Adrenal gland (tissue), 12 donors: ENCODE results near the gene RNF6. TPM values are rescaled to one million over a fixed set of nuclear protein-coding genes. Genes with fewer than 3 reads are reported as not detected.

Experiments used
- DNase-seq, 7 donors: peaks; one replicate each; pipeline ENCODE4 v3.0.0-alpha.2; 2019 to 2020
- H3K27ac ChIP-seq, 5 donors: fragments of 200-600 bp; sonication (generic) in 4 of 5; 1 replicate in 3 of 5; 2 replicates in 2 of 5; pipeline versions ENCODE4 v1.5.1 to v1.8.0; 2016 to 2020; ENCODE audit warnings: mild to moderate bottlenecking in 1 of 5
- H3K27me3 ChIP-seq: fragments of 200-600 bp; 2 replicates; pipeline ENCODE4 v1.8.0; 2021
- H3K36me3 ChIP-seq, 2 donors: fragments of 200-600 bp; replicated peaks in 1 of 2; 1 replicate in 1 of 2; 2 replicates in 1 of 2; pipeline versions ENCODE4 v1.5.1 to v1.8.0; 2018 to 2022
- H3K4me1 ChIP-seq, 2 donors: fragments of 200-600 bp; replicated peaks in 1 of 2; 1 replicate in 1 of 2; 2 replicates in 1 of 2; pipeline versions ENCODE4 v1.5.1 to v1.8.0; 2018 to 2021
- H3K4me3 ChIP-seq, 4 donors: fragments of 200-600 bp; sonication (generic) in 3 of 4; one replicate each; pipeline ENCODE4 v1.5.1; 2016 to 2018
- H3K9me3 ChIP-seq, 3 donors: fragments of 200-600 bp; sonication (generic) in 1 of 3; replicated peaks in 1 of 3; 1 replicate in 2 of 3; 2 replicates in 1 of 3; pipeline versions ENCODE4 v1.5.1 to v1.8.0; 2016 to 2021
- CTCF ChIP-seq, 6 experiments: fragments of 450-650 bp in 4 of 6; fragments of 200-600 bp in 2 of 6; sonication (generic) in 1 of 6; IDR thresholded peaks; 1 replicate in 5 of 6; 2 replicates in 1 of 6; pipeline versions ENCODE4 v1.5.1 to v1.8.0; 2016 to 2021; ENCODE audit warnings: antibody characterized with exemption in 6 of 6, mild to moderate bottlenecking in 2 of 6, moderate library complexity in 1 of 6
- POLR2A ChIP-seq, 2 donors: fragments of 450-650 bp; IDR thresholded peaks; one replicate each; pipeline ENCODE4 v1.6.1; 2017; ENCODE audit warnings: antibody characterized with exemption in 2 of 2, mild to moderate bottlenecking in 2 of 2, moderate library complexity in 1 of 2
- WGBS, 4 donors: extraction: QIAGEN DNeasy Blood & Tissue Kit in 2 of 4; methylation state at CpG; one replicate each; pipeline versions ENCODE4 v1.1.5 to v1.1.7; 2013 to 2017; 5-methylcytosine and 5-hydroxymethylcytosine counted together
- intact Hi-C, 2 donors: fragments of 100-400 bp; cut with DNase I; formaldehyde crosslinking; loops; one replicate each; pipeline versions ENCODE4 v1.14.1 to v1.15.0; 2022 to 2023
- polyA plus RNA-seq, 3 donors: library from polyadenylated mRNA; stranded (reverse); fragments of 200-250 nt in 2 of 3; fragments of 350-450 nt in 1 of 3; fragmentation: Illumina TruSeq in 1 of 3; extraction: RNeasy Lipid Tissue Mini Kit (QIAGEN cat#74804) in 1 of 3; gene quantifications; one replicate each; pipeline ENCODE4 v1.2.3, GENCODE V29; 2013 to 2014
- total RNA-seq, 9 donors: library from RNA; depleted of rRNA in 4 of 9; stranded (reverse); fragments of >200 nt in 4 of 9; fragments of 120-200 nt in 1 of 9; fragmentation: NEBNext Ultra II Directional in 1 of 9; extraction: Animal tissue kit (Norgen Biotek cat#: 25700) in 1 of 9; gene quantifications; one replicate each; pipeline versions ENCODE4 v1.1.0 to v1.2.4, GENCODE V29; 2013 to 2023
- donor health status: healthy with polysubstance abuse.
- donor health status: Bipolar disorder and iron deficiency.
- donor health status: DM: yes; HTN: yes; CAD: no.
- donor health status: DM: no; HTN: no; CAD: no.
- donor health status: DM: no; HTN: no; CAD: no.
- donor health status: DM: yes; HTN: yes; CAD: no.

RNF6 gene
- total and polyA plus RNA-seq, 12 donors = 14.4 to 70.5 (median 31.4) TPM

- TF ChIP-seq POLR2A (IDR thresholded peaks at IDR 0.05) (no peak), CTCF (IDR thresholded peaks at IDR 0.05) (no peak)
- no peaks in the 10 kb centered on the region for H3K4me1 ChIP-seq
- no peak overlapping the region for H3K4me3 ChIP-seq
- no peaks in the 10 kb centered on the region for H3K36me3 ChIP-seq
- no peak for DNase-seq
- 69 to 79% (median 77%) methylated on average over 6 of the region's 6 CpGs for WGBS, 4 donors
- intact Hi-C loops = no loop called here
- H3K9me3 ChIP-seq = no peaks in the 10 kb centered on the region
- H3K27me3 ChIP-seq = no peaks in the 10 kb centered on the region
- H3K27ac ChIP-seq = no peak overlapping the region
These were observed 8.6 kb upstream of the RNF6 start for GRCh38 chr13:26230703-26231102.

GRCh38 chr13:26229080-26229615 is 7.0 kb upstream of the RNF6 start:
- TF ChIP-seq POLR2A (IDR thresholded peaks at IDR 0.05) = no peak
- no peak for TF ChIP-seq CTCF (IDR thresholded peaks at IDR 0.05)
- H3K27me3 ChIP-seq = no peaks in the 10 kb centered on the region
- DNase-seq = no peak
- WGBS, 4 donors = 72 to 94% (median 90%) methylated on average over 6 to 13 of the region's 13 CpGs
- intact Hi-C loops = no loop called here
- no peaks in the 10 kb centered on the region for H3K36me3 ChIP-seq
- no peak overlapping the region for H3K27ac ChIP-seq
- no peak overlapping the region for H3K4me3 ChIP-seq
- H3K9me3 ChIP-seq = no peaks in the 10 kb centered on the region
- no peaks in the 10 kb centered on the region for H3K4me1 ChIP-seq

GRCh38 chr13:26228096-26228495 is 6.0 kb upstream of the RNF6 start:
- no peaks in the 10 kb centered on the region for H3K36me3 ChIP-seq
- TF ChIP-seq CTCF (IDR thresholded peaks at IDR 0.05) = no peak
- TF ChIP-seq POLR2A (IDR thresholded peaks at IDR 0.05) = no peak

GRCh38 chr13:26227166-26227971 is 5.3 kb upstream of the RNF6 start:
- WGBS, 4 donors = 84 to 89% (median 87%) methylated on average over 4 to 6 of the region's 6 CpGs

More at GRCh38 chr13:26228096-26228495, 6.0 kb upstream of the RNF6 start:
- WGBS, 4 donors = 74 to 94% (median 87%) methylated on average over 2 of the region's 2 CpGs
- intact Hi-C loops = no loop called here
- no peaks in the 10 kb centered on the region for H3K9me3 ChIP-seq
- H3K27ac ChIP-seq = no peak overlapping the region
- DNase-seq = no peak
- no peaks in the 10 kb centered on the region for H3K27me3 ChIP-seq
- H3K4me1 ChIP-seq = peaks cover 0 to under 1% of the 10 kb centered on the region in 2 donors
- no peak overlapping the region for H3K4me3 ChIP-seq

More at GRCh38 chr13:26227166-26227971, 5.3 kb upstream of the RNF6 start:
- intact Hi-C loops = no loop called here
- TF ChIP-seq POLR2A (IDR thresholded peaks at IDR 0.05) = no peak
- no peak for TF ChIP-seq CTCF (IDR thresholded peaks at IDR 0.05)
- peaks cover 0 to 4% of the 10 kb centered on the region in 2 donors for H3K4me1 ChIP-seq
- DNase-seq = no peak
- H3K4me3 ChIP-seq = no peak overlapping the region
- no peaks in the 10 kb centered on the region for H3K27me3 ChIP-seq
- H3K9me3 ChIP-seq = no peaks in the 10 kb centered on the region
- no peak overlapping the region for H3K27ac ChIP-seq
- H3K36me3 ChIP-seq = no peaks in the 10 kb centered on the region
